ENCODE data around the gene CAMSAP1.

Gene CAMSAP1

GRCh38 chr9:135910757-135911156, 3.4 kb upstream of the CAMSAP1 start:
- TF ChIP-seq CTCF (IDR thresholded peaks at IDR 0.05; ENCODE audit: low read length) (no peak), EZH2 (IDR thresholded peaks at IDR 0.05; ENCODE audit: borderline replicate concordance, low read length) (no peak)
- Histone ChIP-seq H3K27ac (ENCODE audit: low read depth, low read length, poor library complexity, severe bottlenecking) (no peak overlapping the region), H3K4me2 (ENCODE audit: low read length) (no peak overlapping the region), H3K4me3 (ENCODE audit: low read depth, low read length, poor library complexity, severe bottlenecking) (no peak overlapping the region), H3K9ac (ENCODE audit: low read length) (no peak overlapping the region), H3K9me2 (ENCODE audit: low read depth, low read length) (no peaks in the 10 kb centered on the region), H3K36me3 (ENCODE audit: insufficient read depth, low read length) (peaks cover 70% of the 10 kb centered on the region), H3K4me1 (ENCODE audit: insufficient read depth, low read length, severe bottlenecking) (peaks cover 23% of the 10 kb centered on the region), H4K20me1 (ENCODE audit: insufficient read depth, low read length) (no peaks in the 10 kb centered on the region), H3K9me3 (ENCODE audit: low read length) (peaks cover 21% of the 10 kb centered on the region), H3F3A (ENCODE audit: insufficient read depth, low read length) (no peaks in the 10 kb centered on the region; the same call in 1 of the 2 replicates), H3K27me3 (ENCODE audit: insufficient read depth, low read length) (no peaks in the 10 kb centered on the region), H2AFZ (ENCODE audit: low read length) (no peak overlapping the region), H3K79me2 (ENCODE audit: insufficient read depth, low read length) (0 out of 2 replicates have a peak, but pooled peaks cover 2% of the 10 kb centered on the region)

- Histone ChIP-seq H2AFZ (ENCODE audit: low read length) (no peak overlapping the region), H3K36me3 (ENCODE audit: insufficient read depth, low read length) (peaks cover 69% of the 10 kb centered on the region)
Observed at GRCh38 chr9:135910216-135910615, 2.9 kb upstream of the CAMSAP1 start.

GRCh38 chr9:135909371-135909770, 2.0 kb upstream of the CAMSAP1 start:
- Histone ChIP-seq H3K9ac (ENCODE audit: low read length) (no peak overlapping the region), H3K9me3 (ENCODE audit: low read length) (peaks cover 7% of the 10 kb centered on the region)

More at GRCh38 chr9:135910216-135910615, 2.9 kb upstream of the CAMSAP1 start:
- no peak for TF ChIP-seq CTCF (IDR thresholded peaks at IDR 0.05; ENCODE audit: low read length)
- TF ChIP-seq EZH2 (IDR thresholded peaks at IDR 0.05; ENCODE audit: borderline replicate concordance, low read length) = no peak
- no peak overlapping the region for H3K4me3 ChIP-seq (ENCODE audit: low read depth, low read length, poor library complexity, severe bottlenecking)
- H3K4me2 ChIP-seq (ENCODE audit: low read length) = no peak overlapping the region
- no peak overlapping the region for H3K27ac ChIP-seq (ENCODE audit: low read depth, low read length, poor library complexity, severe bottlenecking)
- no peak overlapping the region for H3K9ac ChIP-seq (ENCODE audit: low read length)
- H3K79me2 ChIP-seq (ENCODE audit: insufficient read depth, low read length) = 0 out of 2 replicates have a peak, but pooled peaks cover 2% of the 10 kb centered on the region
- H3K9me2 ChIP-seq (ENCODE audit: low read depth, low read length) = no peaks in the 10 kb centered on the region
- H3K27me3 ChIP-seq (ENCODE audit: insufficient read depth, low read length) = no peaks in the 10 kb centered on the region
- H3F3A ChIP-seq (ENCODE audit: insufficient read depth, low read length) = no peaks in the 10 kb centered on the region; the same call in 1 of the 2 replicates
- H3K9me3 ChIP-seq (ENCODE audit: low read length) = peaks cover 15% of the 10 kb centered on the region
- H4K20me1 ChIP-seq (ENCODE audit: insufficient read depth, low read length) = no peaks in the 10 kb centered on the region
- H3K4me1 ChIP-seq (ENCODE audit: insufficient read depth, low read length, severe bottlenecking) = peaks cover 29% of the 10 kb centered on the region

More at GRCh38 chr9:135909371-135909770, 2.0 kb upstream of the CAMSAP1 start:
- H2AFZ ChIP-seq (ENCODE audit: low read length) = no peak overlapping the region
- H3K4me1 ChIP-seq (ENCODE audit: insufficient read depth, low read length, severe bottlenecking) = peaks cover 33% of the 10 kb centered on the region
- no peak overlapping the region; the same call in 1 of the 2 replicates for H3K4me2 ChIP-seq (ENCODE audit: low read length)
- H3K9me2 ChIP-seq (ENCODE audit: low read depth, low read length) = no peaks in the 10 kb centered on the region
- TF ChIP-seq CTCF (IDR thresholded peaks at IDR 0.05; ENCODE audit: low read length) (no peak), EZH2 (IDR thresholded peaks at IDR 0.05; ENCODE audit: borderline replicate concordance, low read length) (no peak)
- peaks cover 67% of the 10 kb centered on the region for H3K36me3 ChIP-seq (ENCODE audit: insufficient read depth, low read length)
- no peaks in the 10 kb centered on the region for H4K20me1 ChIP-seq (ENCODE audit: insufficient read depth, low read length)
- no peak overlapping the region for H3K27ac ChIP-seq (ENCODE audit: low read depth, low read length, poor library complexity, severe bottlenecking)
- no peak overlapping the region for H3K4me3 ChIP-seq (ENCODE audit: low read depth, low read length, poor library complexity, severe bottlenecking)
- no peaks in the 10 kb centered on the region for H3K27me3 ChIP-seq (ENCODE audit: insufficient read depth, low read length)
- no peaks in the 10 kb centered on the region; the same call in 1 of the 2 replicates for H3F3A ChIP-seq (ENCODE audit: insufficient read depth, low read length)
- 0 out of 2 replicates have a peak, but pooled peaks cover 2% of the 10 kb centered on the region for H3K79me2 ChIP-seq (ENCODE audit: insufficient read depth, low read length)
